NB4 (cell line): Measurements from ENCODE around the gene DPT.

Experiments used
- POLR2A ChIP-seq: IDR thresholded peaks from 2 replicates; pipeline ENCODE4 v1.6.1; 2011; ENCODE audit warnings: mild to moderate bottlenecking; ENCODE audit not compliant: insufficient read length; ENCODE audit errors: extremely low read depth
- TF ChIP-seq, protein P1 (sequence below): IDR thresholded peaks from one replicate; pipeline ENCODE4 v1.5.1; 2012; ENCODE audit warnings: low read depth, low read length

GRCh38 chr1:168720839-168721238 is 8.2 kb downstream of the DPT start:
- TF ChIP-seq, protein P1, sequence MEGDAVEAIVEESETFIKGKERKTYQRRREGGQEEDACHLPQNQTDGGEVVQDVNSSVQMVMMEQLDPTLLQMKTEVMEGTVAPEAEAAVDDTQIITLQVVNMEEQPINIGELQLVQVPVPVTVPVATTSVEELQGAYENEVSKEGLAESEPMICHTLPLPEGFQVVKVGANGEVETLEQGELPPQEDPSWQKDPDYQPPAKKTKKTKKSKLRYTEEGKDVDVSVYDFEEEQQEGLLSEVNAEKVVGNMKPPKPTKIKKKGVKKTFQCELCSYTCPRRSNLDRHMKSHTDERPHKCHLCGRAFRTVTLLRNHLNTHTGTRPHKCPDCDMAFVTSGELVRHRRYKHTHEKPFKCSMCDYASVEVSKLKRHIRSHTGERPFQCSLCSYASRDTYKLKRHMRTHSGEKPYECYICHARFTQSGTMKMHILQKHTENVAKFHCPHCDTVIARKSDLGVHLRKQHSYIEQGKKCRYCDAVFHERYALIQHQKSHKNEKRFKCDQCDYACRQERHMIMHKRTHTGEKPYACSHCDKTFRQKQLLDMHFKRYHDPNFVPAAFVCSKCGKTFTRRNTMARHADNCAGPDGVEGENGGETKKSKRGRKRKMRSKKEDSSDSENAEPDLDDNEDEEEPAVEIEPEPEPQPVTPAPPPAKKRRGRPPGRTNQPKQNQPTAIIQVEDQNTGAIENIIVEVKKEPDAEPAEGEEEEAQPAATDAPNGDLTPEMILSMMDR = no peak
- TF ChIP-seq POLR2A = no peak
